ENCODE results near the gene LETMD1.

DNA sequence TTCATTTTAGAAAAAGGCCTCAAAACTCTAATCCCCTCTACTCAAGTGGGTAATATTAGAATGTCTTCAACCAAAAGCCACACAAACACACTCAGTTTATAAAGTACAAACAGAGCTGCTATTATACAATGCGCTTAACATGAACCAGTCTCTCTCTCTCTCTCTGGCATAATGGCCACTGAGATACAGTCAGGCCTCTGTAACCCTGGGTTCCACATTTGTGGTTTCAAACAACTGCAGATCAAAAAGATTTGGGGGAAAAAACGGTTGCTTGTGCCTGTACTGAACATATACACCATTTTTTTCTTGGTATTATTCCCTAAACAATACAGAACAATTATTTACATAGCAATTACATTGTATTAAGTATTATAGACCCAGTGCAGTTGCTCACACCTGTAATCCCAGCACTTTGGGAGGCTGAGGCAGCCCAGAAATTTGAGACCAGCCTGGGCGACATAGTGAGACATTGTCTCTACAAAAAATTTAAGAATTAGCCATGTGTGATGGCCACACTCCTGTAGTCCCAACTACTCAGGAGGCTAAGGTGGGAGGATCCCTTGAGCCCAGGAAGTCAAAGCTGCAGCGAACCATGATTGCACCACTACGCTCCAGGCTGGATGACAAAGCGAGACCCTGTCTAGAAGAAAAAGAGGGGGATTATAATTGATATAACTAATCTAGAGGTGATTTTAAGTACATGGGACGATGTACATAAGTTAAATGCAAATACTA is 27.5 kb upstream of the LETMD1 start:
- TF ChIP-seq POLR2A (IDR thresholded peaks at IDR 0.05; ENCODE audit: low read length) (peak; percentile 26), GATA1 (IDR thresholded peaks at IDR 0.05; ENCODE audit: low read depth, low read length) (no peak)

All from erythroblast (primary cell).